Subcutaneous abdominal adipose tissue (tissue), 5 donors: ENCODE data around the gene CDH24.

Source experiments
- H3K27ac ChIP-seq: one replicate; pipeline ENCODE4 v1.7.0; 2013; ENCODE audit warnings: low read depth, mild to moderate bottlenecking, inconsistent platforms, low read length, moderate library complexity
- H3K27me3 ChIP-seq, 5 donors: one replicate each; pipeline ENCODE4 v1.7.0; 2013; ENCODE audit warnings: low read length in 5 of 5, inconsistent platforms in 1 of 5; ENCODE audit not compliant: control insufficient read depth in 5 of 5, insufficient read depth in 4 of 5
- H3K36me3 ChIP-seq, 5 donors: one replicate each; pipeline ENCODE4 v1.7.0; 2013; ENCODE audit warnings: low read length in 5 of 5; ENCODE audit not compliant: control insufficient read depth in 5 of 5, insufficient read depth in 5 of 5
- H3K4me1 ChIP-seq, 5 donors: one replicate each; pipeline ENCODE4 v1.7.0; 2013; ENCODE audit warnings: low read length in 5 of 5, mild to moderate bottlenecking in 3 of 5, moderate library complexity in 1 of 5; ENCODE audit not compliant: control insufficient read depth in 5 of 5, insufficient read depth in 5 of 5
- H3K4me3 ChIP-seq, 5 donors: one replicate each; pipeline ENCODE4 v1.7.0; 2013; ENCODE audit warnings: low read length in 5 of 5, low read depth in 1 of 5
- H3K9ac ChIP-seq, 5 donors: one replicate each; pipeline ENCODE4 v1.7.0; 2013; ENCODE audit warnings: low read length in 5 of 5, mild to moderate bottlenecking in 4 of 5, moderate library complexity in 3 of 5
- H3K9me3 ChIP-seq, 5 donors: one replicate each; pipeline ENCODE4 v1.7.0; 2013; ENCODE audit warnings: low read length in 5 of 5; ENCODE audit not compliant: control insufficient read depth in 5 of 5
- donor health status: healthy.
- donor health status: healthy.
- donor health status: healthy.
- donor health status: healthy.
- donor health status: healthy.

CDH24 gene

GRCh38 chr14:23054000-23054811 is 3.1 kb downstream of the CDH24 start:
- Histone ChIP-seq H3K36me3 (peaks cover 0 to 8% (median 7%) of the 10 kb centered on the region in 5 donors), H3K9ac (no peak overlapping the region), H3K4me1 (peaks cover 0 to 25% (median 19%) of the 10 kb centered on the region in 5 donors), H3K27me3 (no peaks in the 10 kb centered on the region), H3K9me3 (no peaks in the 10 kb centered on the region), H3K4me3 (no peak overlapping the region), H3K27ac (no peak overlapping the region)

- H3K9ac ChIP-seq: no peak overlapping the region
- H3K36me3 ChIP-seq: no peaks in the 10 kb centered on the region
- H3K9me3 ChIP-seq: no peaks in the 10 kb centered on the region
- no peak overlapping the region for H3K27ac ChIP-seq
- no peak overlapping the region for H3K4me3 ChIP-seq
- peaks cover 0 to 25% (median 19%) of the 10 kb centered on the region in 5 donors for H3K4me1 ChIP-seq
- no peaks in the 10 kb centered on the region for H3K27me3 ChIP-seq
Observed at GRCh38 chr14:23053426-23053825, 3.9 kb downstream of the CDH24 start.

- Histone ChIP-seq H3K36me3 (no peaks in the 10 kb centered on the region), H3K27ac (no peak overlapping the region), H3K9me3 (no peaks in the 10 kb centered on the region), H3K9ac (no peak overlapping the region), H3K4me1 (peaks cover 0 to 19% (median 13%) of the 10 kb centered on the region in 5 donors), H3K4me3 (no peak overlapping the region), H3K27me3 (no peaks in the 10 kb centered on the region)
Observed at GRCh38 chr14:23052671-23053070, 4.6 kb downstream of the CDH24 start.

GRCh38 chr14:23052182-23052623 is 5.1 kb downstream of the CDH24 start:
- Histone ChIP-seq H3K9ac (no peak overlapping the region), H3K27me3 (peaks cover 0 to 2% (median 0%) of the 10 kb centered on the region in 5 donors), H3K27ac (no peak overlapping the region), H3K36me3 (no peaks in the 10 kb centered on the region), H3K4me1 (peaks cover 0 to 18% (median 13%) of the 10 kb centered on the region in 5 donors), H3K9me3 (no peaks in the 10 kb centered on the region), H3K4me3 (no peak overlapping the region)

DNA sequence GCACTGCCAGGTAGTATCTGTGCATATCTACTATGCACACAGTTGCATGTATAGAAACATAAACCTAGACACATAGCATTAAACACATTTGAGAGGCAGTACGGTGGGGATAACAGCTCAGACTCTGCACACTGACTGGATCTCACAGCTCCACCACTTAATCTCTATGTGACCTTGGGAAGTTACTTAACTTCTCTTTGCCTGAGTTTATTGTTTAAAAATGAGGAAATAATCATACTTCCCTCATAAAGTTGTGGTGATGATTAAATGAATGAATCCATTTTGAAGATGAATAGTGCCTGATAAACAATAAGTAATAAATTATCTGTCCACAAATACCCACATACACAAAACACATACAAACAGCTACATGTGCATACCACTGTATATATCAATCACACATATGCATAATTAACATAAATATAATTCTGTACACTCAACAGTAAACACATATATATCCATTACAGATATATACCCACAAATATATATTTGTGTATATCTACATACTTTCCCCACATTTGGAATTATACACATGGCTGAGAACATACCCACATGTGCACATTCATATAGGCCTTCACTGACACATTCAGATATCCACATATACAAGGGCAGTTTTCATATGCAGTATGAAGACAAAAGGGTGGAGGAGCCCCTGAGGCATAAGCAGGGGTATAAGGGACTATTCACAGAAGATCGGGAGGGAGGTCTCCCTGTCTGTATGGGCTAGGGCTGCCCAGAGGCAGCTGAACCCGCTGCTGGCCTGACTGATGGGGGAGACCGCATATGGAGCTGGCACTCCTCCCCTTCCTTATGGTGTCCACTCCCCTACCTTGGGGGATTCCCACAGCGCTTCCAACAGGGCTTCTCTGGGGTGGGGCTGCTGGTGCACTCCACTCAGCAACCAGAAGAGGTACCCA is 5.9 kb downstream of the CDH24 start:
- Histone ChIP-seq H3K4me3 (no peak overlapping the region), H3K4me1 (peaks cover 0 to 17% (median 5%) of the 10 kb centered on the region in 5 donors), H3K9ac (no peak overlapping the region), H3K27ac (no peak overlapping the region), H3K9me3 (no peaks in the 10 kb centered on the region), H3K36me3 (no peaks in the 10 kb centered on the region), H3K27me3 (peaks cover 0 to 4% (median 0%) of the 10 kb centered on the region in 5 donors)

DNA sequence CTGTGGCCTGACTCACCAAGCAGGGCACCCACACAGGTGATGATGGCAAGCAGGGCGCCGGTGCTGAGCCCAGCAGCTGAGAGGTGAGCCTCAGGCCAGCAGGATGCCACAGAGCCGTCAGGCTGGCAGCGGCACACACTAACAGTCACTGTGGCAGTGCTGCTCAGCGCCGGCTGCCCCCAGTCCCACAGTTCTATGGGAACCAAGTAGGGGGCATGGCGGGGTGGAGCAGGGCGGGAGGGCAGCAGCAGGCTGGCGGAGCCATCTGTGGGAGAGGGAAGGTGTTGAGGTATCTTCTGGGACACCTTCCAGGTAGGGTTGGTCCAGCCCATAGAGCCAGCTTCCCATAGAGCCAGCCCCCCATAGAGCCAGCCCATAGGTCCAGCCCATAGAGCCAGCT is 8.3 kb downstream of the CDH24 start:
- no peak overlapping the region for H3K27ac ChIP-seq
- no peak overlapping the region for H3K4me3 ChIP-seq
- H3K9ac ChIP-seq: no peak overlapping the region
- H3K27me3 ChIP-seq: peaks cover 0 to 4% (median 0%) of the 10 kb centered on the region in 5 donors
- H3K36me3 ChIP-seq: no peaks in the 10 kb centered on the region
- no peaks in the 10 kb centered on the region for H3K9me3 ChIP-seq
- peaks cover 0 to 31% (median 0%) of the 10 kb centered on the region in 5 donors for H3K4me1 ChIP-seq

- no peaks in the 10 kb centered on the region for H3K9me3 ChIP-seq
- peak overlapping the region; percentile 77 for H3K27ac ChIP-seq
- H3K9ac ChIP-seq: peak overlapping the region in 1 of 5 donors; percentile 6
- H3K36me3 ChIP-seq: no peaks in the 10 kb centered on the region
- H3K4me1 ChIP-seq: peaks cover 0 to 38% (median 0%) of the 10 kb centered on the region in 5 donors
- peaks cover 0 to 4% (median 0%) of the 10 kb centered on the region in 5 donors for H3K27me3 ChIP-seq
- H3K4me3 ChIP-seq: peak overlapping the region in 1 of 5 donors; percentile 29
Observed at GRCh38 chr14:23047751-23048693, 9.3 kb downstream of the CDH24 start.

DNA sequence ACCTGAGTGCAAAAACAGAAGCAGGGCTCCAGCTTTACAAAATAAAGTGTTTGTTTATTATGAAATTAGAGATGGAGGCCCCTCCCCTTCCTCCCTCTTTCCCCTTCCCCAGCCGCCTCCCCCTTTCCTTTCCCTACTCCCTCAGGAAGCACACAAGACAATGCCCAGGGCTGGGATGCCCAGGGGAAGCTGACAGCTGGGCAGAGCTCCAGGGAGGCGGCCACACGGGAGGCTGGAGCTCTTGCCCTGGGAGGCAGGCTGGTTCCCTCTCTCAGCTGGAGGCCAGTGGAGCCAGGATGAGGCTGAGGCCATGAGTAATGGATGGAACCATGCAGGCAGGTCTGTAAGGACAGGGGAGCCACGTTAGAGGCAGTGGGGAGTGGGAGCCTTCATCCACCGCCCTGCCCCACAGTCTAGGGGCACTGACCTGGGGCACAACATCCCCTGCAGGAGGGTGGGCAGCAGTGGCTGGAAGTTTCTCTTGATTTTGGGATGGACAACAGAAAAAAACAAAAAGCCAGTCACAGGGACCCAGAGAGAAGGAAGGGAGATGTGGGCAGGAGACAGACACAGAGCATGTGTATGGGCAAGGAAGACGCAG is 10.2 kb downstream of the CDH24 start:
- peak overlapping the region in 1 of 5 donors; percentile 29 for H3K4me3 ChIP-seq
- H3K36me3 ChIP-seq: no peaks in the 10 kb centered on the region
- H3K9ac ChIP-seq: peak overlapping the region in 1 of 5 donors; percentile 6
- peaks cover 0 to 4% (median 0%) of the 10 kb centered on the region in 5 donors for H3K27me3 ChIP-seq
- H3K27ac ChIP-seq: peak overlapping the region; percentile 77
- peaks cover 0 to 38% (median 0%) of the 10 kb centered on the region in 5 donors for H3K4me1 ChIP-seq
- H3K9me3 ChIP-seq: no peaks in the 10 kb centered on the region
